Activated T-cell treated with anti-CD3 and anti-CD28 coated beads for 24 hours (primary cell): ENCODE measurements around the gene EXD2.
"Not testable (repeated sequence)": the region's sequence is repeated elsewhere in the genome, so short reads cannot be mapped to it uniquely, and the experiment has no call there.

ENCODE experiments used
- DNase-seq: peaks from one replicate; pipeline ENCODE4 v3.0.0-alpha.2; 2020; ENCODE audit warnings: low read depth

The EXD2 gene

DNA sequence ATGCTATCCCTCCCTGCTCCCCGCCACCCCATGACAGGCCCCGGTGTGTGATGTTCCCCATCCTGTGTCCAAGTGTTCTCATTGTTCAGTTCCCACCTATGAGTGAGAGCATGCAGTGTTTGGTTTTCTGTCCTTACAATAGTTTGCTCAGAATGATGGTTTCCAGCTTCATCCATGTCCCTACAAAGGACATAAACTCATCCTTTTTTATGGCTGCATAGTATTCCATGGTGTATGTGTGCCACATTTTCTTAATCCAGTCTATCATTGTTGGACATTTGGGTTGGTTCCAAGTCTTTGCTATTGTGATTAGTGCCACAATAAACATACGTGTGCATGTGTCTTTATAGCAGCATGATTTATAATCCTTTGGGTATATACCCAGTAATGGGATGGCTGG is 86.1 kb downstream of the EXD2 start:
- DNase-seq, result not testable (repeated sequence)

DNA sequence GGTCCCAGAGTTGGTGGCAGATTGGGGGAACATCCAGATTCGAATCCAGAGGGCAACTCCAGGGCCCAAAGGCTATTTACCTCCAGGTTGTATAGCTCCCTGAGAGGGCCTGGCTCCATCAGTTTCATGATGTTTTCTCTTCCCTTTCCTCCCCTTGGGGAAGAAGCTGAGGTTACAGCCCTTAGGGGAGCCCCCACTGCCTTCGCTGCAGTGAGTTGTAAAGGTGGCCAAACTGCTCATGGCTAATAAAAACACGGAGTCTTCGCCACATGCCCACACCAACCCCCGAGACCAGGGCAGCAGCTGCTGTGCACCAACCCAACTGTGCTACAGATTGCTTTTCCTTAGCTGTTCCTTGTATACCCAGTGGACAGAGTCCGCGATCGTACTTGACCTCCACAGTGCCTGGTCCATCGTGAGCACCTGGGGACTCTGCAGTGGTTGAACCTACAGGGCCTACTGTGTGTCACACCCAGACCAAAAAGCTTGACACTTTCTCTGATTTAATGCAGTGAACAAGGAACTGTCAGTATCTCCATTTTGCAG is 89.5 kb downstream of the EXD2 start:
- DNase-seq, result no peak

DNA sequence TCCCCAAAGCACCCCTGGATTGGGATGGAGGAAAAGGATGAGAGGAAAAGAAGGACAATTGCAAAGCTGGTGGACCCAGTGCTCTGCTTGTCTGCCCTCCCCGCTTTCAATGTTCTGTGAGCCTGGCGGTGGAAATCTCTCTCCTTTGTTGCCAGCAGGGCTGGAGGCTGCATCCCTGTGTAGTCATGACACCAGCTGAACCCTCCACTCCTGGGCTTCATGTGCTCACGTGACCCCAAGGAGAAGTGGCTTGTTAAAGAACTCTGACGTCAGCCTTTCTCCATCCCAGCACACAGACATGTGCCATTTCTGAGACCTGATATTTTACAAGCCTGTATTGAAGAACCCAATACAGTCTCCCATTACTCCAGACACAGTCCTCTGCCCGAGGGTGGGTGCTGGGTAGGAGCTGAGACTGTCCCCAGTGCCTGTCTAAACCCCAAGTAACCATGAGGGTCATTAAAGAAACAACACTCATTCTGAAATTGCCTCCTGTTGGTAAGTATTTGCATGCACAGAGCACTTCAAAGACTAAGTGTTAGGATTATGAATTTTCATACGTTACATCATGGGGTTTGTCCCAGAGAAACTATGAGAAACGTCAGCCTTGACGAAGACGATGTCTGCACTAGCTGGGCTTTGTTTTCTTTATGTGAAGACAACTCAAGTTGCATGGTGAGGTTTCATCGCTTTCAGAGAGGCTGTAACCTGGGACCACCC is 90.3 kb downstream of the EXD2 start:
- no peak for DNase-seq

DNA sequence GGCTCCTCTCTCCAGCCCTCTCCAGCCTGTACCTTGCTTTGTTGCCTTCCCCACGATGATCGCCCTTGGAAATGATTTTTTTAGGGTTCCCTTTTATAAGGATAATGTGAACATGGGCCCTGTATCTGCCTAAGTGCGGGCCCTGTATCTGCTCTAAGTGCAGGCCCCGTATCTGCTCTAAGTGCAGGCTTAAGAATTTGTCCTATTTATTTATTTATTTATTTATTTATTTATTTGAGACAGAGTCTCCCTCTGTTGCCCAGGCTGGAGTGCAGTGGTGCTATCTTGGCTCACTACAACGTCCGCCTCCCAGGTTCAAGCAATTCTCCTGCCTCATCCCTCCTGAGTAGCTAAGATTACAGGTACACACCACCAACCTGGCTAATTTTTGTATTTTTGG is 91.2 kb downstream of the EXD2 start:
- no peak for DNase-seq

DNA sequence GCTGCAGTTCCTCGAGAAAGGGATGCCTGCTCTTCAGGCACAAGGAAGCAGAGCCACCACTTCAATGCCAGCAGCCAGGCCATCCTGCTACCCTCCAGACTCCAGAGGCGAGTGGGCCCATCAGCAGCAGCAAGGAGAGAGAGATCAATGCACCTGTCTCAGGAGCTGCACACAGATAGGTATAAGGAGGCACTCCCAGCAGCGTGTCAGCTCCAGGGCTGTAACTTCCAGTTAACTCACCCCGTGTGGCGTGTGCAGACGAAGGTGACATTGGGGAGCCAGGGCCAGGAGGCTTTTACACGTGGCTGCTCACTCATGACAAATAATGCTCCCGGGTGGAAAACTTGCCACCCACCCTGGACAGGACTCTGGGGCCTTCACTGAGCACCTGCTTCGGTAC is 92.9 kb downstream of the EXD2 start:
- DNase-seq, result no peak

DNA sequence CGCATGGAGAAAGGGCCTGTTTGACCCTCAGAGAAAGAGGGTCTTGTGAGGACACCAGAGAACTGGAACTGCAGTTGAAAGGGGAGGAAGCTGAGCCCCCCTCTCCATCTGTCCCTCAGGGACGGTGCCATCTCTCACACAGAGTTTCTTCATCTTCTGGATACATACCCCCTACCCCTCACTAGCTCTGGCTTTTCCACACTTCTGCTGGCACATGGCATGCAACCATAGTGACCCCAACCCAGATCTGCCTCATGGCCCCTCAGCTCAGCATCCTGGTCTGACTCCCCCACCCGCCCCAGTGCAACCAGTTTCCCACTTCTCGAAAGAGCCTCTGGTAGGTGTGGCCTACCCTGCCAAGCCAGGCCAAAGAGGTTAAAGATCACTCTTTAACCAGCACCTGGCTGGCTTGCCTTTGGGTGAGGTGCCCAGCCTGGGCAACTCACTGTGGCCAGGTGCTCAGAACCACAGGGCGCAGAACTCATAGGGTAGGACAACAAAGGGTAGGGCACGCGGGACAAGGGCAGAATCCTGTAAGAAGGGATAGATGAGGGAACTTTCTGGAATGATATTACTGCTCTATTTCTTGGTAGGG is 94.5 kb downstream of the EXD2 start:
- DNase-seq, result no peak

DNA sequence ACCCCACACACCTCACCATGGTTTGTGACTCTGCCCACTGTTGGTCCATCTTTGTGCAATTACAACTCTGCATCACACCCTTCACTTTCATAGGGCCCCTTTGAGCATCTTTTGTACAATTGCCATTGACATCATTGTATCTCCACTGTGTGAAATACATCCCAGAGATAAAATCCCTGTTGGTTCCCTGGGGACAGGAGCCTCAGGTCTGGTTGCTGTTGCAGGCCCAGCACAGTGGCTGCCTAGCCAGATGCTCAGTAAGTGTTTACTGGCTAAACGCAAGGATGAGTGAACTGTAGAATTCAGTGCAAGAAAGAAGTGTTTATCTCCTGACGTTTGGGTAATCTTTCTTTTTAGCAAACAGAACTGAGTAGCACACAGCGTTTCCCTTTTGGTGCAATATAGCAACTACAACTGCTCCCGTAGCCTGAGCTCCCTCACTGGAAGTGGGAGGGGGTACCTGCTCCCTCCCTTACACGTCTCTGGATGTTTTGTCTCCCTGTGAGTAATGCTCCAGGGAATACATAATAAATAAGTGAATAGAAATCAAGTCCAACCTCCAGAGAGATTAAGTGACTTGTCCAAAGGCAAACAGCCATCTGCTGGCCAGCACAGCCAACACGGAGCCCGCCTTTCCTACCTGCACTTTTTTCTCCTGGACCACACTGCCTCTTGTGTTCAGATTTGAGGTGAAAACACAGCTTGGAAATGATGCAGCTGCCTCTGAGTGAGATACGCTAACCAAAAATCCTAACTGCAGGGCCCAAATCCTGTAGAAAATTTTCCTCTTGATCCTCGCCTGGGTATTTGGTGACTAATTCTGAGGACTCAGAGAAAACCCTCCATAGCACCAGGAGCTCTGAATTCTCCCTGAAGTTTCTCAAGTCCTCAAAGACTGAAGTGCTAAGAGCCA is 96.1 kb downstream of the EXD2 start:
- DNase-seq, result no peak

DNA sequence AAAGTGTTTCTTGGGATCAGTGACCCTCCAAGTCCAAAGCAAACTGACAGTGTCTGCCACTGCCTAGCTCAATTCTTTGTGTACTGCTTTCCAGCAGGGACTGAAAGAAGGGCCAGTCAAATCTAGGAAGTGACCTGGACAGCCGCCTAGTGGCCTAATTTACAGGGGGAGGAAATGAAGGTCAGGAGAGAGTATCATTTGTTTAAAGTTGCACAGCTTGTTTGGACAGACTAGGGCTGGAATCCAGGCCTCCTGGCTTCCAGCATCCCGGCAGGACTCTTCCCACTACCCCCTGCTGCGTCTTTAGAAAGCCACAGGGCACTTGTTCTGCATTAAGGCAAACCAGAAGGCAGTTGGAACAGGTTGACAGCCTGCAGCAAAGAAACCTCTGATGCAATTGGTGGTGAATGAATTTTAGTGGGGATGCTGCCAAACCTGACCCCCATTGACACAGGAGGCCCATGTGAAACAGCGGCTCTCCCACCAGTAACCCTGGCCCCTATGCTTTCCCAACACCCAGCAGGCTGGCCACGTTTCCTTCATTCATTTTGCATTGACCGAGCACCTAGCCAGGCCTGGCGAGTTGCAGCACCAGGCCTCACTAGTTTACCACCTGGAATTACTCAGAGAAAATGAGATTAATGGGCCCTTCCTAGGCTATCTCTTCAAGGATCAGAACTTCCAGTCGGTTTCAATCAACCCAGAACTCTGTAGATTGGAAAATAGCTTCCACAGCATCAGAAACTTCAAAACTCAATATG is 96.9 kb downstream of the EXD2 start:
- DNase-seq, result no peak

DNA sequence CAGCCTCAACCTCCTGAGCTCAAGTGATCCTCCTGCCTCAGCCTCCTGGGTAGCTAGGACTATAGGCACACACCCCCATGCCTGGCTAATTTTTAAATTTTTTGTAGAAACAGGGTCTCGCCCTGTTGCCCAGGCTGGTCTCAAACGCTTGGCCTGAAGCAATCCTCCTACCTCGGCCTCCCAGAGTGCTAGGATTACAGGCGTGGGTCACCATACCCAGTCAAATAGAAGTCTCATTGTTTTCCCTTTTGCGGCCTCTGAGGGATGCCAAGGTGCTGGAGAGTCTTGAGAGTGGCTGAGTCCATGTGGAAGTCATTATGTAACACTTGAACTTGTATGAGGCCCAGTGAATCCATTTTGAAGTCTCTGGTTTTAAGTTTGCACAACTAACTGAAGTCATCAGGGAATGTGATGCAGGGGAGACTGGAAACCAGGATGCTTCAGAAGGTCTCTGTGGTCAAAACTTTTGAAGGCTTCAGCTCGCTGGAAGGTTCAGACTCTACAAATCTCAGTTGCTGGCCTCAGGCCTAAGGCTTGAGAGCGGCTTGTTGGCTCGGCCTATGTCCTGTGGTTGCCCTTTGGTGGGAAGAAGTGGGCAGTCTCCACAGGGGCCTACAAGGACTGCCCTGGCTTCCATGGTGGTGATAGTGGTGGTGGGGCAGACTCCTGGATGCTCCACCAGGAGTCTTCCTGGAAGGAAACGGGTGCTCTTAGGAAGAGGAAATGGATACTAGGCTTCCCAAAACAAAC is 97.8 kb downstream of the EXD2 start:
- DNase-seq, result no peak

DNA sequence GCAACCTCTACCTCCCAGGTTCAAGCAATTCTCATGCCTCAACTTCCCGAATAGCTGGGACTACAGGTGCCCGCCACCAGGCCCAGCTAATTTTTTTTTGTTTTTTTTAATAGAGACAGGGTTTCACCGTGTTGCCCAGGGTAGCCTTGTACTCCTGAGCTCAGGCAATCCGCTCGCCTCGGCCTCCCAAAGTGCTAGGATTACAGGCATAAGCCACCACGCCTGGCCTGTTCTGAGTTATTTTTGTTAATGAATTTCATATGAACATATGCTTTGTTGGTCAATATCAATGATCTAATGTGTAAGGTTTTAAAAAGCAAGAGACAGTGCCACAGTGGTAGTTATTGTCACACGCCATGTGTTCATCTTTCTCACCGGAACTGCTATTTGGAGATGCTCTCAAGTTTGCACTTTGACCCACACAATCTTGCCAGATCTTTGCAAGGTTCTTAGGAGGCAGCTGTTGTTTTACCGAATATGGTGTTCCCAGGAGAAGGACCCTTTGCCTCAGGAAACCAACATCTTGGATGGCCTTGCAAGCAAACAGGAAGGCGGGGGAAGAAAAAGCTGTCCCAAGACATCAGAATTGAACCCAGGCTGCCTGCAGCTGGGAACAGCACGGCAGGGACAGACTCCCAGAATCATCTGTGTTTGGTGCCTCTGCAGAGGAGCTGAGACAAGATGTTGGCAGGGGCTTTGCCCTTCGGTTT is 98.7 kb downstream of the EXD2 start:
- DNase-seq, result no peak

DNA sequence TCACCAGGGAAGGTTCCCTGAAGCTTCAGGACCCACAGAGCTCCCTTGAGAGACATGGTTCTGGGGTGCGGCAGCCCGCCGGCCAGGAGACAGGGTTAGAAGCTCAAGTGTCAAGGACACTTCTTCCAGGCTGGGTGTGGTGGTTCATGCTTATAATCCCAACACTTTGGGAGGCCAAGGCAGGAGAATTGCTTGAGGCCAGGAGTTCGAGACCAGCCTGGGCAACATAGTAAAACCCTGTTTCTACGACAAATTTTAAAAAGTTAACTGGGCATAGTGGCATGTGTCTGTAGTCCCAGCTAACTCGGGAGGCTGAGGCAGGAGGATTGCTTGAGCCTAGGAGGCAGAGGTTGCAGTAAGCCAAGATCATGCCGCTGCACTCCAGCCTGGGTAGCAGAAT is 99.6 kb downstream of the EXD2 start:
- not testable (repeated sequence) for DNase-seq

DNA sequence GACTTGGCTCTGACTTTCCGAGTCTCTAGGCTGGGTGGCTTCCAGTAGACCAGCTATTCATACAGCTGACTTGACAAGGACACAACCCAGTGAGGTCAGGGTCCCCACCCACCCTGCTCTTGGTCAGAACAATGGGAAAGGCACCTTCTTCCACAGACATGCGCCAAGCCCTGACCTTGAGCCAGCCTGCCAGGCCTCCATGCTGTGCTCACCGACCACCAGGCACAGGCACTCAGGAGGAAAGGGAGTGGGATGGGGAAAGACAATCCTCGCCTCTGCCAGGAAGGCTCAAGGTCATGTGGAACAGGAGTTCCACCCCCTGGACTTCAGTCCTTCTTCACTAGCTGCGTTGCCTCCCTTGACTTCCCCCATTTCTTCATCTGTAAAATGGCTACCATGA is 100.1 kb downstream of the EXD2 start:
- DNase-seq, result no peak

DNA sequence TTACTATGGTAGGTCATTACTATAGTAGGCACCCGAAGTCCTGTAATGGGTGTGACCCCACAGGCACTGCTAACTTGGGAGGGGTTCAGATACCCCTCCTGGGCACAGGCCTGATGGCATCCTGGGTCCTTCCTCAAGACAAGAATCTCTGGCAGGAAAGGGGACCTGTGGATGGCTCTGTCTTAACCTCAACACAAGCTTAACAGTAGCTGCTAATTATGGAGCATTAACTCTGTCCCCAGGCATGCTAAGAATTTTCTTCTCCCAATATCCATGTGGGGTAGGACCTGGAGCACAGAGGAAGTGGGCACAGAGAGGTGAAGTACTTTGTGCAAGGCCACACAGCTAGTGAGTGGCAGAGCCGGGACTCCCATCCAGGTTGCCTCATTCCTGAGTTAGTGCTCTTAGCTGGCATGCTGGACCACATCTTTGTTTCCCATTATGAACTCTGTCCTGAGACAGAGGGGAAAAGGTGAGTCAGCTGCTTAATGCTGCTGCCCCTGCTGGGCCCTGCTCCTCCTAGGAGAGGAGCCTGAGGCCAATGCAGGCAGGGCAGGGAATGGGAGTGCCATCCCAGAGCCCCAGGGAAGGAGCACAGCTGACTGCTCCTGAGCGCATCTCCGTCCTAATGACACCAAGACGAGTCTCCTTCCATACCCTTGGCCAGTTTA is 100.7 kb downstream of the EXD2 start:
- no peak for DNase-seq
